Anterior cingulate cortex (tissue), 58 donors: ENCODE results near the gene SLC6A12.
"Not testable (repeated sequence)": the region's sequence is repeated elsewhere in the genome, so short reads cannot be mapped to it uniquely, and the experiment has no call there.

Experiments
- DNase-seq, 58 donors: peaks; one replicate each; lab custom pipeline; 2025; lab: John Stamatoyannopoulos, UW

The SLC6A12 gene

GRCh38 chr12:235967-236366 is 22.0 kb upstream of the SLC6A12 start:
- not testable (repeated sequence) for DNase-seq

GRCh38 chr12:234891-235415 is 21.0 kb upstream of the SLC6A12 start:
- DNase-seq = no peak

GRCh38 chr12:234019-234418 is 20.1 kb upstream of the SLC6A12 start:
- no peak for DNase-seq

- DNase-seq = no peak
Measured at GRCh38 chr12:233615-233968, 19.6 kb upstream of the SLC6A12 start.

GRCh38 chr12:232731-233614 is 19.0 kb upstream of the SLC6A12 start:
- DNase-seq = no peak

- peak in 46 of 58 donors; percentile 12 to 80 (median 54) for DNase-seq
Measured at GRCh38 chr12:230925-231671, 17.1 kb upstream of the SLC6A12 start.

- peak in 35 of 58 donors; percentile 9 to 86 (median 45) for DNase-seq
Measured at GRCh38 chr12:229441-230191, 15.7 kb upstream of the SLC6A12 start.

GRCh38 chr12:228846-229200 is 14.9 kb upstream of the SLC6A12 start:
- DNase-seq = no peak

- DNase-seq = no peak
Measured at GRCh38 chr12:227923-228845, 14.2 kb upstream of the SLC6A12 start.

- DNase-seq = no peak
Measured at GRCh38 chr12:227286-227915, 13.4 kb upstream of the SLC6A12 start.

- no peak for DNase-seq
Measured at GRCh38 chr12:226401-226800, 12.4 kb upstream of the SLC6A12 start.

GRCh38 chr12:225012-225411 is 11.1 kb upstream of the SLC6A12 start:
- no peak for DNase-seq

- no peak for DNase-seq
Measured at GRCh38 chr12:224330-224729, 10.4 kb upstream of the SLC6A12 start.

- no peak for DNase-seq
Measured at GRCh38 chr12:223841-224240, 9.9 kb upstream of the SLC6A12 start.

- DNase-seq = no peak
Measured at GRCh38 chr12:221736-222135, 7.8 kb upstream of the SLC6A12 start.

GRCh38 chr12:220946-221550 is 7.1 kb upstream of the SLC6A12 start:
- DNase-seq = no peak

GRCh38 chr12:220491-220890 is 6.5 kb upstream of the SLC6A12 start:
- DNase-seq = no peak

GRCh38 chr12:219891-220352 is 6.0 kb upstream of the SLC6A12 start:
- DNase-seq = peak in 46 of 58 donors; percentile 4 to 77 (median 41)
